NB4 (cell line): Measurements from ENCODE around the gene STIP1.
A peak's percentile ranks its signal among the peaks of the same experiment; 100 is the strongest.

Experiments used
- DNase-seq: peaks from one replicate; pipeline ENCODE4 v3.0.0; 2010; ENCODE audit warnings: low read depth
- H3K4me3 ChIP-seq: one replicate; pipeline ENCODE4 v1.5.1; 2011; ENCODE audit warnings: mild to moderate bottlenecking, low read depth, low read length, moderate library complexity
- MAX ChIP-seq: IDR thresholded peaks from 2 replicates; pipeline ENCODE4 v1.6.1; 2011; ENCODE audit warnings: low read depth, low read length
- MYC ChIP-seq: IDR thresholded peaks from 2 replicates; pipeline ENCODE4 v1.6.1; 2011; ENCODE audit warnings: low read depth, low read length
- POLR2A ChIP-seq: IDR thresholded peaks from 2 replicates; pipeline ENCODE4 v1.6.1; 2011; ENCODE audit warnings: mild to moderate bottlenecking; ENCODE audit not compliant: insufficient read length; ENCODE audit errors: extremely low read depth
- TF ChIP-seq, protein P1 (sequence below): IDR thresholded peaks from one replicate; pipeline ENCODE4 v1.5.1; 2012; ENCODE audit warnings: low read depth, low read length

Gene STIP1

GRCh38 chr11:64150051-64150450, 35.9 kb upstream of the STIP1 start:
- no peak for DNase-seq
- TF ChIP-seq POLR2A (no peak), MYC (no peak), MAX (no peak)
- TF ChIP-seq, protein P1, sequence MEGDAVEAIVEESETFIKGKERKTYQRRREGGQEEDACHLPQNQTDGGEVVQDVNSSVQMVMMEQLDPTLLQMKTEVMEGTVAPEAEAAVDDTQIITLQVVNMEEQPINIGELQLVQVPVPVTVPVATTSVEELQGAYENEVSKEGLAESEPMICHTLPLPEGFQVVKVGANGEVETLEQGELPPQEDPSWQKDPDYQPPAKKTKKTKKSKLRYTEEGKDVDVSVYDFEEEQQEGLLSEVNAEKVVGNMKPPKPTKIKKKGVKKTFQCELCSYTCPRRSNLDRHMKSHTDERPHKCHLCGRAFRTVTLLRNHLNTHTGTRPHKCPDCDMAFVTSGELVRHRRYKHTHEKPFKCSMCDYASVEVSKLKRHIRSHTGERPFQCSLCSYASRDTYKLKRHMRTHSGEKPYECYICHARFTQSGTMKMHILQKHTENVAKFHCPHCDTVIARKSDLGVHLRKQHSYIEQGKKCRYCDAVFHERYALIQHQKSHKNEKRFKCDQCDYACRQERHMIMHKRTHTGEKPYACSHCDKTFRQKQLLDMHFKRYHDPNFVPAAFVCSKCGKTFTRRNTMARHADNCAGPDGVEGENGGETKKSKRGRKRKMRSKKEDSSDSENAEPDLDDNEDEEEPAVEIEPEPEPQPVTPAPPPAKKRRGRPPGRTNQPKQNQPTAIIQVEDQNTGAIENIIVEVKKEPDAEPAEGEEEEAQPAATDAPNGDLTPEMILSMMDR: no peak

DNA sequence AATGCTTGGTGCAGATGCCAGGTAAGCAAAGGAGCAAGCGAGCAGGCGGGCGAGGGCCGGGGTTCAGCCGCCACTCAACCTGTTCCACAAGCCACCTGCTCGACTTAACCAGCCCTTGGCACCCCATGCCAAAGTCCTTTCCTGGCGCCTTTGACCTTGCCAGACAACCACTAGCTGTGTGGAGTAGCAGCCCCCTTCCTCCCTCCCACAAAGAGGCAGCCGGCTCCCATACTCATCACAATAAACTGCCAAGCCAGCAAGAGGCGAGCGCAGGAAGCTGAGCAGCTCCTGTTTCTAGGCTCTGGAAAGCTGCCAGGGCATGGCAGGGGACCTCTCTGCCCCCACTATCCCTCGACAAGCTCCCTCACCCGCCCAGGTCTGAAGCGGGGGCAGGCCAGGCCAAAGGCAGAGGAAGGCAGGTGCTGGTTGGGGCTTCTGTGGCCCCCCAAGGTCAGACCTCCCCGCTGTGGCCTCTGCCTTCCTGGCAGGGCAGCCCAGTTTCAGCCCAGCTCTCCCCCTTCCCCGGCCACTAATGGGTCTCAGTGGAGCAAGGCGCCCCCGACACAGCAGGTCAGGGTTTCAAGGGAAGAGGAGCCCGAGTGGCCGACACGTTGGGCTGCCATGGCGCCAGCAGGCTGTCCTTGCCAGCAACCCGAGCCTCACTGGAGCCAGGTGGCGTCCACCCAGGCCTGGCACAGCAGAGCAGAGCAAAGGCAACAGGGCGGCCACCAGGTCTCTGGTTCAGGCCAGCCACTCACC, 35.3 kb upstream of the STIP1 start:
- no peak overlapping the region for H3K4me3 ChIP-seq
- TF ChIP-seq MAX (no peak), POLR2A (no peak)
- DNase-seq: no peak

More at GRCh38 chr11:64150051-64150450, 35.9 kb upstream of the STIP1 start:
- H3K4me3 ChIP-seq: no peak overlapping the region

DNA sequence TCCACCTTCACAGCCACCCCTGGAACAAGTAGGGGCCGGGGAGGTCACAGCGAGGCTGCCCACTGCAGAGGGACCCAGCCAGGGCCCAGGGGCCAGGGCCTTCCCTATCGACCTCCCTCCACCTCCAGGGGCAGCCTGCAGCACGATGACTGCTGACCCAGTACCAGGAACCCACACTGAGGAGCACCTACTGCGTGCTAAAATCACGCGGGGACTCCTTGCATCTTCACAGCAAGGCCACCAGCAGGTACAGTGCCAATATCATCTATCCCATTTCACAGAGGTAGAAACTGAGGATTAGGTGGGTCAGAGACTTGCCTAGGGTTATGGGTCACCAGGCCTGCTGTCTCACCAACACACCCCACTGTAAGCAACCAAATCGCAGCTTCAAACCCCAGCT, 34.6 kb upstream of the STIP1 start:
- TF ChIP-seq POLR2A: no peak
- TF ChIP-seq, protein P1: no peak
- no peak for TF ChIP-seq MYC
- no peak overlapping the region for H3K4me3 ChIP-seq
- no peak for DNase-seq

DNA sequence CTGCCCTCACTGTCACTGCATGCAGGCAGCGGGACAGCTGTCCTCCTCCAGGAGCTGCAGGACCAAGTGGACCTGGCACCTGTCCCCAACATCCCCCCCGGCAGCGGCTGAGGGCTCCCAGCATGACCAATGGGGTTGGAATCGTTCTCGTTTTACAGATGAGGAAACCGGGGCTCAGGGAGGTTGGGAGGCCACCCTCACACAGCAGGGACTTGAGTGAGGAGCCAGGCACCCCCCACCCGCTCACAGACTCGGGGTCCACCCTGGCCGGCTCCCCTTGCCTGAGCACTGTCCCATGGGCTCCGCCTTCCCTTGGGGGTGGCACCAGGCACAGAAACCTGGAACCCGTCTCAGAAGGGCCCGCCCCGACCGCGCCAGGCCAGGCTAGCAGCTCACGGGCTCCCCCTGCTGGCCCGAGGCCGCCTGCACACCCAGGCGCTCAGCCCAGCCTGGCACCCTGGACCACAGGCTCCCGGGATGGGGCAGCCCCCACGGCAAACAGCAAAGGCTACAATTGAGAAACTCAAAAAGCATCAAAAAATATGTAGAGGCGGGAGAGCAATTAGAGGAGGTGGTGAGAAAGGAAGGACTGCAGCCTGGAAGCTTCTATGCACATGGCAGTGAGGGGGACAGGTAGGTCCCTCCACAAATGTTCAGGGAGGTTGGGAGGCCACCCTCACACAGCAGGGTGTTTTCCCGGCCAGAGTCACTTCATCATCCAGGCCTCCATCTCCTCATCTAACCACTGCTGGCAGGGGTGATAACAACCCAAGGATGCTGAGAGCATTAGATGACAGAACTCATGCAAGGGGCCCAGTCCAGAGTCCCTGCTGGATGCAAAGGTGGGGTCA, 32.9 kb upstream of the STIP1 start:
- H3K4me3 ChIP-seq: no peak overlapping the region
- TF ChIP-seq POLR2A: no peak
- TF ChIP-seq MAX: no peak
- peak; percentile 45; the same call in 1 of the 2 replicates for TF ChIP-seq MYC
- TF ChIP-seq, protein P1: peak; percentile 96
- DNase-seq: peak; percentile 69

- H3K4me3 ChIP-seq: no peak overlapping the region
- TF ChIP-seq MAX: no peak
- no peak for DNase-seq
Measured at GRCh38 chr11:64153812-64154211, 32.2 kb upstream of the STIP1 start.

- no peak for DNase-seq
- no peak overlapping the region for H3K4me3 ChIP-seq
- TF ChIP-seq MYC: no peak
- no peak for TF ChIP-seq MAX
- no peak for TF ChIP-seq POLR2A
- TF ChIP-seq, protein P1: no peak
Measured at GRCh38 chr11:64156235-64157011, 29.5 kb upstream of the STIP1 start.
